HEK293 (cell line): Measurements from ENCODE around the gene FOXN1.

Source experiments
- CTCF ChIA-PET: fragments of 350-600 bp; formaldehyde crosslinking; extraction: SDS; loops from one replicate; lab custom pipeline; 2021; ENCODE audit warnings: antibody characterized with exemption; lab: Yijun Ruan, JAX
- POLR2A ChIA-PET: fragments of 300-600 bp; formaldehyde crosslinking; extraction: SDS; loops from one replicate; lab custom pipeline; 2020; ENCODE audit warnings: antibody characterized with exemption, inconsistent platforms; lab: Yijun Ruan, JAX
- H3K27ac ChIP-seq: fragments of 200-500 bp; sonication (Bioruptor generic); 2 replicates; pipeline ENCODE4 v1.5.1; 2014; ENCODE audit warnings: low read depth, low read length, control low read depth, inconsistent platforms; ENCODE audit errors: extremely low read depth
- H3K36me3 ChIP-seq, 2 experiments: fragments of 200-500 bp in 1 of 2; sonication (Bioruptor generic) in 1 of 2; 1 replicate in 1 of 2; 2 replicates in 1 of 2; pipeline ENCODE4 v1.5.1; 2014 to 2017; ENCODE audit warnings: inconsistent platforms in 2 of 2, low read length in 2 of 2; ENCODE audit not compliant: control insufficient read depth in 2 of 2, insufficient read depth in 1 of 2
- H3K4me1 ChIP-seq: fragments of 200-500 bp; sonication (Bioruptor generic); 2 replicates; pipeline ENCODE4 v1.5.1; 2014; ENCODE audit warnings: mild to moderate bottlenecking, low read length, inconsistent platforms; ENCODE audit not compliant: control insufficient read depth, insufficient read depth
- H3K4me3 ChIP-seq: 2 replicates; pipeline ENCODE4 v1.5.1; 2011; ENCODE audit warnings: low read depth, mild to moderate bottlenecking, control low read depth, low read length, moderate library complexity
- H3K9me3 ChIP-seq: fragments of 200-500 bp; sonication (Bioruptor generic); 2 replicates; pipeline ENCODE4 v1.5.1; 2014; ENCODE audit warnings: low read depth, low read length, inconsistent platforms; ENCODE audit not compliant: control insufficient read depth, insufficient read depth
- KLF10 ChIP-seq: fragments of 450-650 bp; IDR thresholded peaks from 2 replicates; pipeline ENCODE4 v1.5.1; 2018; ENCODE audit warnings: missing biosample characterization, mild to moderate bottlenecking, missing genetic modification characterization
- KLF16 ChIP-seq: fragments of 450-650 bp; formaldehyde crosslinking; IDR thresholded peaks from 2 replicates; pipeline ENCODE4 v1.5.1; 2017; ENCODE audit warnings: missing biosample characterization, missing genetic modification characterization
- KLF7 ChIP-seq: fragments of 450-650 bp; formaldehyde crosslinking; IDR thresholded peaks from 2 replicates; pipeline ENCODE4 v1.5.1; 2016; ENCODE audit warnings: missing biosample characterization, missing genetic modification characterization, borderline replicate concordance
- MEIS1 ChIP-seq: sonication (generic); formaldehyde crosslinking; IDR thresholded peaks from 2 replicates; pipeline ENCODE4 v1.8.1; 2022; ENCODE audit warnings: missing genetic modification reagents, mild to moderate bottlenecking, borderline replicate concordance
- SETDB1 ChIP-seq: IDR thresholded peaks from one replicate; pipeline ENCODE4 v1.6.1; 2017; ENCODE audit warnings: mild to moderate bottlenecking, low read length, moderate library complexity, mixed read lengths; ENCODE audit not compliant: insufficient read length
- SP7 ChIP-seq: fragments of 450-650 bp; formaldehyde crosslinking; IDR thresholded peaks from 2 replicates; pipeline ENCODE4 v1.5.1; 2016; ENCODE audit warnings: missing biosample characterization, missing genetic modification characterization
- YY2 ChIP-seq: fragments of 450-650 bp; formaldehyde crosslinking; IDR thresholded peaks from 2 replicates; pipeline ENCODE4 v1.5.1; 2016; ENCODE audit warnings: missing biosample characterization, missing genetic modification characterization
- ZBTB17 ChIP-seq: fragments of 450-650 bp; formaldehyde crosslinking; IDR thresholded peaks from 2 replicates; pipeline ENCODE4 v1.5.1; 2016; ENCODE audit warnings: missing biosample characterization, missing genetic modification characterization
- ZBTB8A ChIP-seq: fragments of 450-650 bp; formaldehyde crosslinking; IDR thresholded peaks from 2 replicates; pipeline ENCODE4 v1.5.1; 2016; ENCODE audit warnings: missing biosample characterization, missing genetic modification characterization
- ZFP41 ChIP-seq: fragments of 450-650 bp; formaldehyde crosslinking; IDR thresholded peaks from 2 replicates; pipeline ENCODE4 v1.5.1; 2016; ENCODE audit warnings: missing biosample characterization, missing genetic modification characterization, borderline replicate concordance
- ZIC2 ChIP-seq: fragments of 450-650 bp; formaldehyde crosslinking; IDR thresholded peaks from 2 replicates; pipeline ENCODE4 v1.5.1; 2016; ENCODE audit warnings: missing biosample characterization, missing genetic modification characterization
- ZNF10 ChIP-seq: fragments of 450-650 bp; formaldehyde crosslinking; IDR thresholded peaks from 2 replicates; pipeline ENCODE4 v1.5.1; 2017; ENCODE audit warnings: missing biosample characterization, missing genetic modification characterization
- ZNF114 ChIP-seq: fragments of 450-650 bp; formaldehyde crosslinking; IDR thresholded peaks from 2 replicates; pipeline ENCODE4 v1.5.0; 2017; ENCODE audit warnings: missing biosample characterization, missing genetic modification characterization
- ZNF133 ChIP-seq: fragments of 450-650 bp; formaldehyde crosslinking; IDR thresholded peaks from 2 replicates; pipeline ENCODE4 v1.5.1; 2016; ENCODE audit warnings: missing biosample characterization, missing genetic modification characterization
- ZNF175 ChIP-seq: fragments of 450-650 bp; formaldehyde crosslinking; IDR thresholded peaks from 2 replicates; pipeline ENCODE4 v1.5.1; 2016; ENCODE audit warnings: missing biosample characterization, missing genetic modification characterization
- ZNF223 ChIP-seq: fragments of 450-650 bp; formaldehyde crosslinking; IDR thresholded peaks from 2 replicates; pipeline ENCODE4 v1.5.1; 2016; ENCODE audit warnings: missing biosample characterization, missing genetic modification characterization
- ZNF23 ChIP-seq: fragments of 450-650 bp; formaldehyde crosslinking; IDR thresholded peaks from 2 replicates; pipeline ENCODE4 v1.5.1; 2016; ENCODE audit warnings: missing biosample characterization, missing genetic modification characterization, borderline replicate concordance
- ZNF473 ChIP-seq: fragments of 450-650 bp; formaldehyde crosslinking; IDR thresholded peaks from 2 replicates; pipeline ENCODE4 v1.5.1; 2017; ENCODE audit warnings: missing biosample characterization, missing genetic modification characterization
- ZNF510 ChIP-seq: fragments of 450-650 bp; formaldehyde crosslinking; IDR thresholded peaks from 2 replicates; pipeline ENCODE4 v1.5.1; 2018; ENCODE audit warnings: mild to moderate bottlenecking, missing genetic modification characterization, missing biosample characterization; ENCODE audit not compliant: insufficient replicate concordance
- ZNF521 ChIP-seq: fragments of 450-650 bp; formaldehyde crosslinking; IDR thresholded peaks from 2 replicates; pipeline ENCODE4 v1.5.1; 2017; ENCODE audit warnings: missing biosample characterization, mild to moderate bottlenecking, missing genetic modification characterization
- ZNF610 ChIP-seq: fragments of 450-650 bp; formaldehyde crosslinking; IDR thresholded peaks from 2 replicates; pipeline ENCODE4 v1.5.1; 2016; ENCODE audit warnings: missing biosample characterization, missing genetic modification characterization, borderline replicate concordance
- ZNF664 ChIP-seq: fragments of 450-650 bp; formaldehyde crosslinking; IDR thresholded peaks from 2 replicates; pipeline ENCODE4 v1.5.1; 2016; ENCODE audit warnings: missing biosample characterization, missing genetic modification characterization
- ZNF747 ChIP-seq: fragments of 450-650 bp; formaldehyde crosslinking; IDR thresholded peaks from 2 replicates; pipeline ENCODE4 v1.5.1; 2016; ENCODE audit warnings: missing biosample characterization, missing genetic modification characterization
- ZNF76 ChIP-seq: fragments of 450-650 bp; formaldehyde crosslinking; IDR thresholded peaks from 2 replicates; pipeline ENCODE4; 2016; ENCODE audit warnings: low read depth, missing biosample characterization, missing genetic modification characterization, borderline replicate concordance
- TF ChIP-seq, protein P1 (sequence below): fragments of 450-650 bp; formaldehyde crosslinking; IDR thresholded peaks from 2 replicates; pipeline ENCODE4 v1.5.1; 2017; ENCODE audit warnings: missing biosample characterization, missing genetic modification characterization
- TF ChIP-seq, protein P2 (sequence below): fragments of 450-650 bp; formaldehyde crosslinking; IDR thresholded peaks from 2 replicates; pipeline ENCODE4 v1.5.1; 2016; ENCODE audit warnings: missing biosample characterization, missing genetic modification characterization

FOXN1 gene

DNA sequence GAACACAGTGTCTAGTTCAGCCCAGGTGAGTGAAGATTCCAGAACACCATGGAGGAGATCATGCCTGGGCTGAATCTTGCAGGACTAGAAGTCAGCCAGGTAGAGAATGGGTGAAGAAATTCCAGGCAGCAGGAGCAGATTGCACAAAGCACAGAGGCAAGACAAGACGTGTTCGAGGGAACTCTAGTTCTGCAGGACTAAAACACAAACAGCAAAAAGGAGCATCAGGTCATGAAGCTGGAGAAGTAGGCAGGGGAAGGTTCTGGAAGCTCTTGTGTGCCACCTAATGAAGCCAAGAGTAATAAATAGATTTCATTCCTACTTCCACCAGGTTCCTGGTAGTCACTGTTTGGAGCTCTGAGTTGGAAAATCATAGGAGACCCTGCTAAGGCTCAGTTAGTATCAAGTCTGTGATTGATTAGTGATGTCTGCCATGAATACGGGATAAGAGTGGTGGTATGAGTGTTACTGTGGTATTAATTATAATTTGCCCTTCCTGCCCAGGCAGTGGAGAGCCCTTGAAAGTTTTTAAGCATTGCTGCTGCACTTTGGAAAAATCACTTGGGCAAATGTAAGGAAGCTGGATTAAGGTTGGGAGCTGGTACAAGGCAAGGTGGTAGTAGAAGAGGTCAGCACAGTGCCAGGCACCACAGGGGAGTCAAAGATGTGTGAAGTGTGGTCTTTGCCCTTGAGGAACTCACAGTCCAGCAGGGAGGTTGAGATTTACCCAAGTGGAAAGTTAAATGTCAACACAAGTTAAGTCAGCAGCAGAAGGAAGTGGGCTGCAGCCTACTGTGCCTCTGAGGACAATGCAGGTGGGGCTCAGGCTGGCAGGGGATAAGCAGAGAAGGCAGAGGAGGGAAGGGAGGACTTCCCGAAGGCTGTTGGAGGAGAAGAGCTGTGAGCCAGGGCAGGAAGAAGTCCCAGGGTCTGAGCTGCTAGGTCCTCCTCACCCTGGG lies 13.5 kb upstream of the FOXN1 start:
- ChIA-PET CTCF (interaction anchor here (0.6 to 7.1 kb wide), 6 partner anchors 26 to 122 kb away, joined by 3 to 155 read pairs (median 5); no protein-coding TSS in a partner anchor), POLR2A (no interaction called here)
- no peaks in the 10 kb centered on the region for H3K9me3 ChIP-seq
- H3K4me3 ChIP-seq = no peak overlapping the region
- TF ChIP-seq ZNF133 (tag by site-specific recombination) (no peak), SETDB1 (peak; percentile 38), ZBTB17 (peak; percentile 81), ZNF23 (tag by site-specific recombination) (peak; percentile 86; the same call in 1 of the 2 replicates)
- no peaks in the 10 kb centered on the region for H3K4me1 ChIP-seq
- no peaks in the 10 kb centered on the region for H3K36me3 ChIP-seq
- H3K27ac ChIP-seq = no peak overlapping the region

DNA sequence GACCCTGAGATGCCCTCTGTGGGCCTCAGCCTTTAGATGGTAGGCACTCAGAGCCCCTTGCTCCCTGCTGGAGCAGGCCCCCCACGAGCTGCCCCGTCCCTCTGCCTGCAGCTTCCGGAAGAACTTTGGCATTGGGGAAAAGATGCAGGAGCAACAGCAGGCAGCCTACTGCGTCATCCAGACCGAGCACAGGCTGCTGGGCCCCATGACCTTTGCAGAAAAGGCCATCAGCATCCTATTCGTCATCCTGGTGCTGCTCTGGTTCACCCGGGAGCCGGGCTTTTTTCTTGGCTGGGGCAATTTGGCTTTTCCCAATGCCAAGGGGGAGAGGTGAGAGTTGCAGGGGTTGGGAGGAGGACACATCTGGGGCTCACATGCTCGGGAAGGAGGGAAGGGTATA lies 12.7 kb upstream of the FOXN1 start:
- Histone ChIP-seq H3K4me1 (no peaks in the 10 kb centered on the region), H3K4me3 (no peak overlapping the region), H3K27ac (no peak overlapping the region), H3K9me3 (no peaks in the 10 kb centered on the region)
- POLR2A ChIA-PET = no interaction called here
- CTCF ChIA-PET = interaction anchor here (0.9 to 7.1 kb wide), 8 partner anchors 10 to 119 kb away, joined by 3 to 155 read pairs (median 8); no protein-coding TSS in a partner anchor
- TF ChIP-seq ZNF747 (tag by site-specific recombination) (no peak), ZNF610 (tag by site-specific recombination) (no peak), ZFP41 (tag by site-specific recombination) (no peak), ZNF521 (tag by site-specific recombination) (no peak), YY2 (tag by site-specific recombination) (no peak), ZNF76 (tag by site-specific recombination) (no peak), ZNF175 (tag by site-specific recombination) (no peak), ZNF510 (tag by site-specific recombination) (no peak), ZNF10 (tag by site-specific recombination) (no peak), ZIC2 (tag by site-specific recombination) (no peak), ZNF223 (no peak)
- TF ChIP-seq, protein P1, sequence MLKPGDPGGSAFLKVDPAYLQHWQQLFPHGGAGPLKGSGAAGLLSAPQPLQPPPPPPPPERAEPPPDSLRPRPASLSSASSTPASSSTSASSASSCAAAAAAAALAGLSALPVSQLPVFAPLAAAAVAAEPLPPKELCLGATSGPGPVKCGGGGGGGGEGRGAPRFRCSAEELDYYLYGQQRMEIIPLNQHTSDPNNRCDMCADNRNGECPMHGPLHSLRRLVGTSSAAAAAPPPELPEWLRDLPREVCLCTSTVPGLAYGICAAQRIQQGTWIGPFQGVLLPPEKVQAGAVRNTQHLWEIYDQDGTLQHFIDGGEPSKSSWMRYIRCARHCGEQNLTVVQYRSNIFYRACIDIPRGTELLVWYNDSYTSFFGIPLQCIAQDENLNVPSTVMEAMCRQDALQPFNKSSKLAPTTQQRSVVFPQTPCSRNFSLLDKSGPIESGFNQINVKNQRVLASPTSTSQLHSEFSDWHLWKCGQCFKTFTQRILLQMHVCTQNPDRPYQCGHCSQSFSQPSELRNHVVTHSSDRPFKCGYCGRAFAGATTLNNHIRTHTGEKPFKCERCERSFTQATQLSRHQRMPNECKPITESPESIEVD (tag by site-specific recombination) = no peak
- TF ChIP-seq, all 188 proteins: peak for 0
- H3K36me3 ChIP-seq = no peaks in the 10 kb centered on the region

DNA sequence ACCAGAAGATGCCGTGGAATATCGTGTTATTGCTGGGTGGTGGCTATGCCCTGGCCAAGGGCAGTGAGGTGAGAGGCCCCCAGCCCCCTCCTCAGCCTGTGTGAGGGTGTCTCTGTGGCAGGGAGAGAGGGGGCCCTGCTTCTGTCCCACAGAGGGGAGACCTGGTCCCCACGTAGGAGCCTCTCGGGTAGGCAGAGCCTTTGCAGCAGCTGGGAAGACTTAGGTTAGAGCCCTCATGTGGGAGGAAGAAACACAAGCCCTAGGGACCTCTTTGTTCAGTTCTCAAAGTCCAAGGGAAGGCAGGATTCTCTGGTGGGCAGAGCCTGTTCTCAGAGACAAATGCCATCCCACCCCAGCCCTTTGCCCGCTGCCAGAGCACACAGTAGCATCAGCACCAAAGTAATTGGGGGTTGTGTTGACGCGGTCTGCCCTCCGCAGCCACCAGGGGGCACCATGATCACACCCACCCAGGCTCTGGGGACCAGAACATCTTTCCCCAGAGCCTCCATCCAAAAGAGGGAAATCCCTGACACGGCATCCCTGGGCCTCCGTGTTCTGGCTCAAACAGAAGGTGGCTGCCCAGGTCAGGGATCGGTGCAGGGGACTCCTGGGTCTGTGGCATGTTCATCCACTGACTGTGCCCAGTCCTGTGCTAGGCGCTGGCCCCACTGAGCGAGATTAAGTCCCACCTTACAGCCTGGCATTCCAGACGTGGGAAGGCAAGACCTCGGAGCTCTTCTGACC lies 11.5 kb upstream of the FOXN1 start:
- Histone ChIP-seq H3K36me3 (no peaks in the 10 kb centered on the region), H3K4me3 (no peak overlapping the region), H3K9me3 (no peaks in the 10 kb centered on the region), H3K27ac (no peak overlapping the region), H3K4me1 (no peaks in the 10 kb centered on the region)
- ChIA-PET POLR2A (interaction anchor here (0.5 to 0.7 kb wide), 2 partner anchors 56 to 65 kb away, joined by 3 to 4 read pairs; no protein-coding TSS in a partner anchor), CTCF (interaction anchor here (0.6 to 7.1 kb wide), 29 partner anchors 8 to 997 kb away, joined by 3 to 155 read pairs (median 3); partner anchors contain the start of genes BLTP2, FOXN1 and RSKR)
- TF ChIP-seq MEIS1 (CRISPR knock-in tag) (no peak), SP7 (tag by site-specific recombination) (0 out of 2 replicates have a peak, but pooled peaks have one; percentile 16), KLF10 (no peak), ZNF664 (no peak), KLF16 (tag by site-specific recombination) (no peak), KLF7 (tag by site-specific recombination) (no peak), ZNF473 (tag by site-specific recombination) (no peak), ZBTB8A (tag by site-specific recombination) (no peak), ZNF114 (tag by site-specific recombination) (no peak)
- TF ChIP-seq, protein P2, sequence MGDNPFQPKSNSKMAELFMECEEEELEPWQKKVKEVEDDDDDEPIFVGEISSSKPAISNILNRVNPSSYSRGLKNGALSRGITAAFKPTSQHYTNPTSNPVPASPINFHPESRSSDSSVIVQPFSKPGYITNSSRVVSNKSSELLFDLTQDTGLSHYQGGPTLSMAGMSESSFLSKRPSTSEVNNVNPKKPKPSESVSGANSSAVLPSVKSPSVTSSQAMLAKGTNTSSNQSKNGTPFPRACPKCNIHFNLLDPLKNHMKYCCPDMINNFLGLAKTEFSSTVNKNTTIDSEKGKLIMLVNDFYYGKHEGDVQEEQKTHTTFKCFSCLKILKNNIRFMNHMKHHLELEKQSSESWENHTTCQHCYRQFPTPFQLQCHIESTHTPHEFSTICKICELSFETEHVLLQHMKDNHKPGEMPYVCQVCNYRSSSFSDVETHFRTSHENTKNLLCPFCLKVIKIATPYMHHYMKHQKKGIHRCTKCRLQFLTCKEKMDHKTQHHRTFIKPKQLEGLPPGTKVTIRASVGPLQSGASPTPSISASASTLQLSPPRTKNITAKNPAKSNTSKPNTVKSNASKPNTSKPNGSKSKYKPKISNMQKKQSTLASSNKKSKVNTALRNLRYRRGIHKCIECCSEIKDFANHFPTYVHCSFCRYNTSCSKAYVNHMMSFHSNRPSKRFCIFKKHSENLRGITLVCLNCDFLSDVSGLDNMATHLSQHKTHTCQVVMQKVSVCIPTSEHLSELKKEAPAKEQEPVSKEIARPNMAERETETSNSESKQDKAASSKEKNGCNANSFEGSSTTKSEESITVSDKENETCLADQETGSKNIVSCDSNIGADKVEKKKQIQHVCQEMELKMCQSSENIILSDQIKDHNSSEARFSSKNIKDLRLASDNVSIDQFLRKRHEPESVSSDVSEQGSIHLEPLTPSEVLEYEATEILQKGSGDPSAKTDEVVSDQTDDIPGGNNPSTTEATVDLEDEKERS (tag by site-specific recombination) = no peak
